HCT116 (cell line): ENCODE measurements around the gene POLR2C. TPM values are rescaled to one million over a fixed set of nuclear protein-coding genes. Genes with fewer than 3 reads are reported as not detected.

Experiments
- ATAC-seq: fragments of 200-7000 bp; cut with Tn5 transposase; 2 replicates; pipeline ENCODE4 v1.9.1; 2020; ENCODE audit warnings: mild to moderate bottlenecking, moderate library complexity
- BruUV-seq: library from RNA; stranded (reverse); fragments of 400-500 nt; replicated peaks from 2 replicates; lab custom pipeline; 2021; lab: Mats Ljungman, UMichigan
- CTCF ChIA-PET: fragments of 300-600 bp; sonication (Branson Sonifier 250); formaldehyde crosslinking; loops from one replicate; lab custom pipeline; 2021; ENCODE audit warnings: antibody characterized with exemption; lab: Charles Lee
- POLR2A ChIA-PET: fragments of 300-600, 350-600 bp; sonication (Branson Sonifier 250); formaldehyde crosslinking; loops from one replicate; lab custom pipeline; 2021; ENCODE audit warnings: antibody characterized with exemption; lab: Charles Lee
- RAD21 ChIA-PET, 2 experiments: fragments of 300-600 bp; sonication (Branson Sonifier 250); formaldehyde crosslinking; loops; one replicate each; lab custom pipeline; 2023; ENCODE audit warnings: low total read pairs in 2 of 2; ENCODE audit not compliant: uncharacterized antibody in 2 of 2, unreplicated experiment in 2 of 2, low non-redundant PET in 1 of 2; lab: Charles Lee
- DNase-seq: peaks from one replicate; pipeline ENCODE4 v3.0.0-alpha.2; 2010; ENCODE audit warnings: low read depth, low spot score
- H2AFZ ChIP-seq: fragments of 200-600 bp; shearing (Covaris generic), sonication (generic); 2 replicates; pipeline ENCODE4 v1.6.1; 2017; ENCODE audit warnings: low read depth, mixed run types, mixed read lengths, antibody characterized with exemption, low read length; ENCODE audit not compliant: poor library complexity, severe bottlenecking
- H3K27ac ChIP-seq: 2 replicates; pipeline ENCODE4 v1.5.1; 2012; ENCODE audit warnings: low read depth, low read length
- H3K27me3 ChIP-seq: fragments of 200-600 bp; sonication (generic); 2 replicates; pipeline ENCODE4 v1.6.1; 2016; ENCODE audit warnings: mixed run types, low read length, mixed read lengths; ENCODE audit not compliant: insufficient read depth
- H3K36me3 ChIP-seq, 2 experiments: fragments of 200-500 bp in 1 of 2; fragments of 200-600 bp in 1 of 2; sonication (Bioruptor generic) in 1 of 2; sonication (generic) in 1 of 2; 2 replicates each; pipeline versions ENCODE4 v1.5.1 to v1.6.1; 2014 to 2016; ENCODE audit warnings: low read length in 2 of 2, inconsistent platforms in 1 of 2, mixed read lengths in 1 of 2, mixed run types in 1 of 2; ENCODE audit not compliant: insufficient read depth in 2 of 2, control insufficient read depth in 1 of 2
- H3K4me1 ChIP-seq, 2 experiments: fragments of 200-600 bp in 1 of 2; sonication (generic) in 1 of 2; 2 replicates each; pipeline versions ENCODE4 v1.5.1 to v1.6.1; 2012 to 2017; ENCODE audit warnings: low read length in 2 of 2, inconsistent platforms in 1 of 2, mild to moderate bottlenecking in 1 of 2, mixed read lengths in 1 of 2, mixed run types in 1 of 2, moderate library complexity in 1 of 2; ENCODE audit not compliant: insufficient read depth in 2 of 2, control insufficient read depth in 1 of 2
- H3K4me2 ChIP-seq: fragments of 200-600 bp; sonication (generic); 2 replicates; pipeline ENCODE4 v1.6.1; 2017; ENCODE audit warnings: mixed run types, low read length, mixed read lengths
- H3K4me3 ChIP-seq, 2 experiments: fragments of 200-600 bp in 1 of 2; sonication (generic) in 1 of 2; replicated peaks in 1 of 2; 2 replicates each; pipeline ENCODE4 v1.5.1; 2011 to 2016; ENCODE audit warnings: low read length in 2 of 2, control low read depth in 1 of 2, low read depth in 1 of 2, mild to moderate bottlenecking in 1 of 2, mixed read lengths in 1 of 2, mixed run types in 1 of 2
- H3K79me2 ChIP-seq: fragments of 200-600 bp; sonication (generic); 2 replicates; pipeline ENCODE4 v1.6.1; 2017; ENCODE audit warnings: mild to moderate bottlenecking, mixed run types, low read length, moderate library complexity, mixed read lengths; ENCODE audit not compliant: insufficient read depth
- H3K9ac ChIP-seq: fragments of 200-600 bp; sonication (generic); 2 replicates; pipeline ENCODE4 v1.6.1; 2016; ENCODE audit warnings: low read length, mixed read lengths
- H3K9me2 ChIP-seq: fragments of 200-600 bp; sonication (generic), shearing (Covaris generic); 2 replicates; pipeline ENCODE4 v1.6.1; 2017; ENCODE audit warnings: mixed run types, mild to moderate bottlenecking, moderate library complexity; ENCODE audit not compliant: insufficient read depth
- H3K9me3 ChIP-seq, 2 experiments: fragments of 200-500 bp in 1 of 2; fragments of 200-600 bp in 1 of 2; sonication (Bioruptor generic) in 1 of 2; sonication (generic) in 1 of 2; 2 replicates each; pipeline ENCODE4 v1.6.1; 2014 to 2017; ENCODE audit warnings: low read length in 2 of 2, mixed read lengths in 2 of 2, inconsistent platforms in 1 of 2, low read depth in 1 of 2, mild to moderate bottlenecking in 1 of 2, mixed run types in 1 of 2, moderate library complexity in 1 of 2; ENCODE audit not compliant: control insufficient read depth in 1 of 2, insufficient read depth in 1 of 2
- H4K20me1 ChIP-seq: fragments of 200-600 bp; sonication (generic), shearing (Covaris generic); 2 replicates; pipeline ENCODE4 v1.6.1; 2017; ENCODE audit warnings: mixed run types, mild to moderate bottlenecking, moderate library complexity; ENCODE audit not compliant: insufficient read depth
- ATF3 ChIP-seq: IDR thresholded peaks from 2 replicates; pipeline ENCODE4 v1.6.1; 2012
- CBX3 ChIP-seq: IDR thresholded peaks from 2 replicates; pipeline ENCODE4 v1.6.1; 2012; ENCODE audit warnings: low read depth
- CEBPB ChIP-seq: IDR thresholded peaks from 2 replicates; pipeline ENCODE4 v1.6.1; 2012; ENCODE audit warnings: low read depth
- EGR1 ChIP-seq: IDR thresholded peaks from 2 replicates; pipeline ENCODE4 v1.6.1; 2012; ENCODE audit warnings: low read depth
- EZH2 ChIP-seq: fragments of 200-600 bp; sonication (generic); IDR thresholded peaks from 2 replicates; pipeline ENCODE4 v1.6.1; 2017; ENCODE audit warnings: antibody characterized with exemption, mixed run types
- EZH2phosphoT487 ChIP-seq: fragments of 200-600 bp; IDR thresholded peaks from 2 replicates; pipeline ENCODE4 v1.6.1; 2018; ENCODE audit warnings: antibody characterized with exemption, borderline replicate concordance
- JUND ChIP-seq: IDR thresholded peaks from 2 replicates; pipeline ENCODE4 v1.6.1; 2012
- POLR2A ChIP-seq: IDR thresholded peaks from 2 replicates; pipeline ENCODE4 v1.7.0; 2011; ENCODE audit warnings: borderline replicate concordance; ENCODE audit not compliant: insufficient read depth, insufficient read length; ENCODE audit errors: extremely low read depth
- RAD21 ChIP-seq: IDR thresholded peaks from 2 replicates; pipeline ENCODE4 v1.6.1; 2012; ENCODE audit warnings: low read depth, mild to moderate bottlenecking
- REST ChIP-seq: IDR thresholded peaks from 2 replicates; pipeline ENCODE4 v1.6.1; 2012; ENCODE audit warnings: low read depth
- SRF ChIP-seq: IDR thresholded peaks from 2 replicates; pipeline ENCODE4 v1.6.1; 2012; ENCODE audit warnings: low read depth
- TCF7L2 ChIP-seq: IDR thresholded peaks from 2 replicates; pipeline ENCODE4 v1.7.0; 2011; ENCODE audit warnings: borderline replicate concordance, inconsistent platforms; ENCODE audit not compliant: insufficient read depth, insufficient read length; ENCODE audit errors: extremely low read depth
- ZFX ChIP-seq: fragments of 450-650 bp; IDR thresholded peaks from 2 replicates; pipeline ENCODE4 v1.6.1; 2017
- intact Hi-C: fragments of 100-400 bp; cut with micrococcal nuclease; formaldehyde crosslinking; loops from 2 replicates; pipeline ENCODE4 v1.10.0; 2022
- total RNA-seq: library from RNA; stranded (reverse); gene quantifications from one replicate; pipeline ENCODE4 v1.2.1, GENCODE V29; 2021; ENCODE audit not compliant: unreplicated experiment

POLR2C gene
- total RNA-seq, 1 experiment from 2014 or later: 74.4 TPM

- Histone ChIP-seq H3K4me2 (no peak overlapping the region), H3K9ac (no peak overlapping the region), H3K9me3 (no peaks in the 10 kb centered on the region), H4K20me1 (no peaks in the 10 kb centered on the region), H3K27me3 (no peaks in the 10 kb centered on the region), H2AFZ (no peak overlapping the region), H3K27ac (no peak overlapping the region), H3K36me3 (peaks cover 0 to 21% of the 10 kb centered on the region in 2 experiments), H3K79me2 (peaks cover 85% of the 10 kb centered on the region), H3K4me1 (peaks cover 10 to 19% of the 10 kb centered on the region in 2 experiments), H3K9me2 (no peaks in the 10 kb centered on the region)
- intact Hi-C loops: no loop called here
- DNase-seq: no peak
- no peak for ATAC-seq
- ChIA-PET CTCF (no interaction called here), RAD21 (no interaction called here), POLR2A (interaction anchor here (1.0 kb wide), 1 partner anchor 27 kb away, joined by 3 read pairs; no protein-coding TSS in a partner anchor)
- no TSS peak for BruUV-seq
- TF ChIP-seq REST (no peak), RAD21 (no peak), EZH2phosphoT487 (no peak), TCF7L2 (no peak), JUND (no peak), EGR1 (no peak), ATF3 (no peak), CEBPB (no peak), EZH2 (no peak), CBX3 (no peak), ZFX (no peak), SRF (no peak), POLR2A (no peak)
- TF ChIP-seq, all 23 proteins: peak for 0
- no peak overlapping the region for H3K4me3 ChIP-seq
Observed at GRCh38 chr16:57444711-57445110, 17.8 kb upstream of the POLR2C start.
